MM.1S (cell line): ENCODE data around the gene CASZ1.

Experiments used
- CTCF ChIP-seq: fragments of 300-600 bp; sonication (generic); IDR thresholded peaks from 2 replicates; pipeline ENCODE4 v1.5.1; 2016; ENCODE audit warnings: antibody characterized with exemption, low read length, mixed read lengths
- EZH2phosphoT487 ChIP-seq: fragments of 300-600 bp; sonication (generic); IDR thresholded peaks from 2 replicates; pipeline ENCODE4 v1.6.1; 2018; ENCODE audit warnings: antibody characterized with exemption, low read length

- TF ChIP-seq CTCF = no peak
- no peak for TF ChIP-seq EZH2phosphoT487
Observed at GRCh38 chr1:10825592-10825991, 29.1 kb upstream of the CASZ1 start.
